Inflammatory macrophage (primary cell): ENCODE data around the gene PIK3CD.

Experiments used
- DNase-seq, 2 donors: peaks; one replicate each; pipeline ENCODE4 v3.0.0-alpha.2; 2020 to 2022

The PIK3CD gene

GRCh38 chr1:9719978-9720722, 68.6 kb downstream of the PIK3CD start:
- DNase-seq, result no peak

- DNase-seq, result no peak
Observed at GRCh38 chr1:9720785-9721605, 69.5 kb downstream of the PIK3CD start.

DNA sequence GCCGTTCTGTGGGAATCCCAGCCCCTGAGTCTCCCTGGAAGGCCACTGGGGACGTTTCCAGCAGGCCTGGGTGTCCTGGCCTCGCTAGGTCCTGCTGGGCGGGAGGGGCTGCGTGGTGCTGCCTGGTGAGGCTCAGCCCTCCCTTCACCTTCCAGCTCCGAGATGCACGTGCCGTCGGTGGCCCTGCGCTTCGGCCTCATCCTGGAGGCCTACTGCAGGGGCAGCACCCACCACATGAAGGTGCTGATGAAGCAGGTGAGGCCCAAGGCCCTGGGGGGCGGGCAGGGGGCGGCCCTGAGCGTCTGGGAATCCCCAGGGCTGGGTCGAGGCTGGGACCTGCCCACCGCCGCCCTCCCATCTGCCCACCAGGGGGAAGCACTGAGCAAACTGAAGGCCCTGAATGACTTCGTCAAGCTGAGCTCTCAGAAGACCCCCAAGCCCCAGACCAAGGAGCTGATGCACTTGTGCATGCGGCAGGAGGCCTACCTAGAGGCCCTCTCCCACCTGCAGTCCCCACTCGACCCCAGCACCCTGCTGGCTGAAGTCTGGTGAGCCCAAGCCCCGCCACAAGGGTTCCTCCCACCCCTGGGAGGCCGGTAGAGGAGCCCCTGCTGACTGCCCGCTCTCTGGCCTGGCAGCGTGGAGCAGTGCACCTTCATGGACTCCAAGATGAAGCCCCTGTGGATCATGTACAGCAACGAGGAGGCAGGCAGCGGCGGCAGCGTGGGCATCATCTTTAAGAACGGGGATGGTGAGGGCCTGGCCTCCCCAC, 70.3 kb downstream of the PIK3CD start:
- peak in 1 of 2 donors; percentile 18 for DNase-seq

DNA sequence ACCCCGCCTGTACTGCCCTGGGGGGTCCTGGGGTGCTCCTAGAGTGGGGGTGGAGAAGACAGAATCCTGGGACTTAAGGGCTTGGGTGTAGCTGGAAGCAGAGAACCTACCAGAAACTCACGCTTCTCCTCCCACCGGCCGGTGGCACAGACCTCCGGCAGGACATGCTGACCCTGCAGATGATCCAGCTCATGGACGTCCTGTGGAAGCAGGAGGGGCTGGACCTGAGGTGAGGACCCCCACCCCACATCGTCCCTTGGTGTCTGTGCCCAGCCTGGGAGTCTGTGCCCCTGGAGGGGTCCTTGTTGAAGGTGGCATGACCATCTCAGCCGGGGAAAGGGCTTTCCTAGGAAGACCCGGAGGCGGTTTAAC, 70.8 kb downstream of the PIK3CD start:
- no peak for DNase-seq

GRCh38 chr1:9723068-9723805, 71.7 kb downstream of the PIK3CD start:
- DNase-seq, result no peak

GRCh38 chr1:9723926-9724325, 72.4 kb downstream of the PIK3CD start:
- DNase-seq, result no peak

DNA sequence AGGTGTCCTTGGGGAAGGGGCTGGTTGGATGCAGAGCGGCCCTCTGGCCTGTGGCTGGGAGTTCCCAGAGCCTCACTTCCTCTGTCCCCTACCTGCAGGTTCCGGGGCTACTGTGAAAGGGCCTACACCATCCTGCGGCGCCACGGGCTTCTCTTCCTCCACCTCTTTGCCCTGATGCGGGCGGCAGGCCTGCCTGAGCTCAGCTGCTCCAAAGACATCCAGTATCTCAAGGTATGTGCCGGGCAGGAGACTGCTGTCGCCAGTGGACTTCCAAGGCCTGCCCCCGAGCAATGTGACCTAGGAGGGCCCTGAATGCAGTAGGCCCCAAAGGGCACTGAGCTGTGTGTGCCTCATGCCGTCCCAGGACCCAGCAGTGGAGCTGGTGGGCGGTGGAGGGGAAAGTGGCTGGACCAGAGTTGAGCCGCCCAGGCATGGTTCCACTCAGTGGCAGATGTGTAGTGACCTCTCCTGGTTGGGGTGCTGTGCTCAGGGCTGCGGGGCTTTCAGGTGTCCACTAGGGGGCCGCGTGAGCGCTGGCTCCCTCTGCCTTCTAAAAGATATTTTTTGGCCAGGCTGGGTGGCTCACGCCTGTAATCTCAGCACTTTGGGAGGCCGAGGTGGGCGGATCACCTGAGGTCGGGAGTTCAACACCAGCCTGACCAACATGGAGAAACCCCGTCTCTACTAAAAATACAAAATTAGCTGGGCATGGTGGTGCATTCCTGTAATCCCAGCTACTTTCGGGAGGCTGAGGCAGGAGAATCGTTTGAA, 73.4 kb downstream of the PIK3CD start:
- DNase-seq, result peak; percentile 61 to 74

- no peak for DNase-seq
Observed at GRCh38 chr1:9726406-9726805, 74.9 kb downstream of the PIK3CD start.

DNA sequence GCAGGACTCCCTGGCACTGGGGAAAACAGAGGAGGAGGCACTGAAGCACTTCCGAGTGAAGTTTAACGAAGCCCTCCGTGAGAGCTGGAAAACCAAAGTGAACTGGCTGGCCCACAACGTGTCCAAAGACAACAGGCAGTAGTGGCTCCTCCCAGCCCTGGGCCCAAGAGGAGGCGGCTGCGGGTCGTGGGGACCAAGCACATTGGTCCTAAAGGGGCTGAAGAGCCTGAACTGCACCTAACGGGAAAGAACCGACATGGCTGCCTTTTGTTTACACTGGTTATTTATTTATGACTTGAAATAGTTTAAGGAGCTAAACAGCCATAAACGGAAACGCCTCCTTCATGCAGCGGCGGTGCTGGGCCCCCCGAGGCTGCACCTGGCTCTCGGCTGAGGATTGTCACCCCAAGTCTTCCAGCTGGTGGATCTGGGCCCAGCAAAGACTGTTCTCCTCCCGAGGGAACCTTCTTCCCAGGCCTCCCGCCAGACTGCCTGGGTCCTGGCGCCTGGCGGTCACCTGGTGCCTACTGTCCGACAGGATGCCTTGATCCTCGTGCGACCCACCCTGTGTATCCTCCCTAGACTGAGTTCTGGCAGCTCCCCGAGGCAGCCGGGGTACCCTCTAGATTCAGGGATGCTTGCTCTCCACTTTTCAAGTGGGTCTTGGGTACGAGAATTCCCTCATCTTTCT, 75.5 kb downstream of the PIK3CD start:
- DNase-seq, result no peak

GRCh38 chr1:9728451-9729295, 77.1 kb downstream of the PIK3CD start:
- DNase-seq, result peak; percentile 24 to 63

DNA sequence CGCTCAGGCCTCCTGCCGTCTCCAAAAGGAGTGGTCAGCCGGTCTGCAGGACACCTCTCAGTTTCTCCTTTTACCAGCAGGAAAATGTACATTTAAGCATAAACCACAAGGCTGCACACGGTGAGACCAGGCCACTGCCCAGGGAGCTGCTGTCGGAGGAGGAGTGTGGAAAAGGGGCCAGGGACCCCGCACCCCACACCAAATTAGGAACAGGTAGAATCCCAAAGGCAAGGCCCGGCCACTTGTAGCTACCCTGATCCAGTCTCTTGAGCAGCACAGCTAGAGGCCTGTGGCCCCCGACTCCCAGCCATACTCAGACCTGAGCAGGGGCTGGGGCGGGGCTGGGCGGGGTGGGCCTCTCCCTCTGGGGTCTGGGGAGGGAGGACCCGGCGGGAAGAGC, 78.0 kb downstream of the PIK3CD start:
- DNase-seq, result no peak

GRCh38 chr1:9730096-9730901, 78.8 kb downstream of the PIK3CD start:
- DNase-seq, result peak; percentile 92 to 96

GRCh38 chr1:9731051-9731537, 79.6 kb downstream of the PIK3CD start:
- DNase-seq, result no peak

DNA sequence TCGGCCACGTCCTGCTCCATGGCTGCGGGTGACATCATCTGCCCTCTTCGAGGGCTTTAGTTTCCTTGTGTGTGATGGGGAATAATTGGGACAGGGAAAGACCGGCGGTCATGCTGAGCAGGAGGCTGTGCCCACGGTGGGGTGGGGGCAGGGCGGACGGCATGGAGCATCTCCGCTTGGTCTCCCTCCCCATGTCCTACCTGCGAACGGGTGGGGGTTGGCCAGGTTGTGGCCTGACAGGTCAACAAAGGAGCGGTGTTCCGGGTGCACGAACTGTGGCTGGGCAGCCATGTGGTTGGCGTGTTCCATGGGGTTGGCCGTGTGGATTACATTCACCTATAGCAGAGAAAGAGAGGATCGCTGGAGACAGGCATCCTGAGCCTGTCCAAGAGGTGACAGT, 80.0 kb downstream of the PIK3CD start:
- DNase-seq, result no peak

DNA sequence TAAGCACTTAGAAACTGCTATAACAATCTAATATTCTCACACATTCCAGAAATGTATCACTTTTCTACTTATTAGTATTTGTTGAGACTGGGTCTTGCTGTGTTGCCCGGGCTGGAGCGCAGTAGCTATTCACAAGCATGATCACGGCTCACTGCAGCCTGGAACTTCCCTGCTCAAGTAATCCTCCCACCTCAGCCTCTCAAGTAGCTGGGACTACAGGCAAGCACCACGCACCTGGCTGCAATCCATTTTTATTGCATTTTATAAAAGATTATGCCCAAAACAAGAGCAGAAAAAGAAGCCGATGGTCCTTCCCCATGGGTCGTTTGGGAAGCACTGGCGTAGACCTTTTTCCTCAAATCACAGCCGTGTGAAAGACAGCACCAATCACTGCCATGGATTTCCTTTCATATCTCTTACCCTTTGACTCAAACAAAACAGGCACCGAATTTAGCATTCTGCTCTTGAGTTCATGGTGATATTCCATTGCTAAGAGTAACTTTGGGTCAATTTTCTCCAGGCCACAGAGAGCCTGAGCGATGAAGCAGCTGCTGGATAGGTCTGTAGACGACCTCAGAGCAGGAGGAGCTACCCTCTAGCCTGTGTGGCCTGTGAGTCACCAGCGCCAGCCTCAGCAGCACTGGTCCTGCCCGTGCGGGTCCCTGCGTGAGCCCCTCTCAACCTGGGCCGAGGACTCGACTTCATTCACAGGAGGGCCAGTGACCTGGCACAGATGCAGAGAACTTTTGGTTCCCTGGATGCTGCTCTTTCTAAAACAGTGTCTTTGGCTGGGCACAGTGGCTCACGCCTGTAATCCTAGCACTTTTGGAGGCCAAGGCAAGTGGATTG, 80.8 kb downstream of the PIK3CD start:
- DNase-seq, result no peak

- DNase-seq, result no peak
Observed at GRCh38 chr1:9733160-9733789, 81.7 kb downstream of the PIK3CD start.

DNA sequence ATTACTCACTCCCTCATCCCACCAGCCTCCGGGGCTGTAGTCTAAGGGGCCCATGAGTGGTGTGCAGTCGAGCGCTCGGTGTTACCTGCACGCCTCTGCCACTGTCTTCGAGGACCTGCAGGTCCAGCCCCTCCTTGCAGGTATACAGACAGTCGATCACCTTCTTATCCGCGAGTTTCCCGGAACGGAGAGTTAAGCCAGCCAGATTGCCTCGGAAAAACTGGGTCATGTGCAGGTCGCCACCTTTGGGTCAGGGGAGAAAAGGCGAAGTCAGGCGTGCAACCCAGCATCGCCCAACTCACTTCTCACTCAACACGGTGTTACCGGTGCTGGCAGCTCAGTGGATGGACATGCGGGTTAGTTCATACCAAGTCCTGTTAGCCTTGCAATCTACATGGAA, 84.3 kb downstream of the PIK3CD start:
- no peak for DNase-seq

DNA sequence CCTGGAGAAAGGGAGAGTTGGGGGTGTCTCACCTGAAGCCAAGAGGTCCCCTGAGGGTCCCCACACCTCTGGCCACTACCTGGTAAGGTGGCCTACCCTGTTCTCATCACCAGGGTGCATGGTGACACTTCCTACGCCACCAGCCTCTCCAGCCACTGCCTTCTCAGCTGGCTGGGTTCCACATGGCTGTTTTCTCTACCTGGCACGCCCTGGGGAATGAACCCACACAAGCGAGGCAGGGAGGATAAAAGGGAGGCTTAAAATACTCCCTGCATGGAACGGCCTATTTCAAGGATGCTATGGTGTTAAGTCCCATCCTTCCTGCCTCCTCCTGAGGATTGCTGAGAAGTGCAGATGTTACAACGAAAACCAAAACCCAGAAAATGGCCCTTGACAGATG, 84.7 kb downstream of the PIK3CD start:
- DNase-seq, result no peak
